Measurements from ENCODE around the gene MICALL1.
"Not testable (repeated sequence)": the region's sequence is repeated elsewhere in the genome, so short reads cannot be mapped to it uniquely, and the experiment has no call there.

Gene MICALL1

DNA sequence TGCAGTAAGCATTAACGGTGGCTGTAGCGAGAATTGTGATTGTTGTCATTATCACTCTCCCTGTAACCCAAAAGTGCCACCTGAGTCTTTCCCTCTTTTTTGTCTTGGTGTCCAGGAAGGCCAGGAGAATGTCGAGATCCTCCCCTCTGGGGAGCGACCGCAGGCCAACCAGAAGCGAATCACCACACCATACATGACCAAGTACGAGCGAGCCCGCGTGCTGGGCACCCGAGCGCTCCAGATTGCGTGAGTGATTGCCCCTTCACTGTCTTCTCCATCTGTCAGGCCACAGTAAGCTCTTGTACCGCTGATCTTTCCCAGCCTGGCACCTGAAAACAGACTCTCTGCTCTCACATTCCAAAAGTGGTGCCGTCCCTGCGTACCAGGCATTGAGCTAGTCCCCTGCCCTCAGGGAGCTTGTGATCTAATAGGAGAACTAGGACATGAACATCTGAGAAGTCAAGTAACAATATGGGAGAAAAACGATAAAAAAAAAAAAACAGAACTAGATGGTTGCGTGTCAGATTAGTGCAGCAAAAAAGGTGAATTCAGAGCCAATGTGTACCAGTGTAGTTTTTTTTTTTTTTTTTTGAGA is 53.2 kb downstream of the MICALL1 start:
- DNase-seq, result no peak

DNA sequence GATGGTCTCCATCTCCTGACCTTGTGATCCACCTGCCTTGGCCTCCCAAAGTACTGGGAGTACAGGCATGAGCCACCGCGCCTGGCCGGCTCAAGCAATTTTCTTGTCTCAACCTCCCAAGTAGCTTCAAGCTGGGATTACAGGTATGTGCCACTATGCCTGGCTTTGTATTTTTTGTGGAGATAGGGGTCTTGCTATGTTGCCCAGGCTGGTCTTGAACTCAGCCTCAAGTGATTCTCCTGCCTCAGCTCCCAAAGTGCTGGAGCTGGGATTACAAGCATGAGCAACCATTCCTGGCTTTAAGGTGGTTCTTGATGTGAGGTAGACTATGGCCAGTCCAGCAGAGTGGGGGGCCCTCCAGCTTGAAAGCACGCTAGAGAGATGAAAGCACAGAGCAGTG is 55.0 kb downstream of the MICALL1 start:
- DNase-seq, result no peak

DNA sequence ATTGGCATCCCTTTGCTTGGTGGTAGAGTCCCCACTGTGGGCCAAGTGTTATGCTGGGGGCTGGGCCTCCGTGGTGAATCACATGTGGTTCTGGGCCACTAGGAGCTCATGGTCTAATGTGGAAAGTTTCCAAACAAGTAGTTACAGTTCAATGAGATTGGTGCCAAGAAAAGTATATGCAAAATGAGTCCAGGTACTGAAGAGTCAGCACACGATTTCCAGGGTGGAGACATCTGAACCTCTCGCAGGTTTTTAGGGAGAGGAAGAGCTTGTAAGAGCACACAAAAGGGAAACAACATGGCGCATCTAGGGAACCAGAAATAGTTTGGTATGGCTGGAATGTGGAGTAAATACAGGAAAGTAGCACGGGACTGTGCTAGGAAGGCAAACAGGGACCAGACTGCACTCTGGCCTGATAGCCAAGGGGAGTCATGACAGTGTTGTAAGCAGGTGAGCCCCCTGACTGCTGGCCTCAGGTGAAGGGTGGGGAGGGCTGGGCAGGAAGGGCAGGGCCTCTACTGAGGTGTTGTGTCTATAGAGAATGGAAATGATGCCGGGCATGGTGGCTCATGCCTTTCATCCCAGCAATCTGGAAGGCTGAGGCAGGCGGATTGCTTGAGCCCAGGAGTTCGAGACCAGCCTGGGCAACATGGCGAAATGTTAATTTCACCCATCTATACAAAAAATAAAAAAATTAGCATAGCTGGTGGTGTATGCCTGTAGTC is 60.0 kb downstream of the MICALL1 start:
- DNase-seq, result no peak

DNA sequence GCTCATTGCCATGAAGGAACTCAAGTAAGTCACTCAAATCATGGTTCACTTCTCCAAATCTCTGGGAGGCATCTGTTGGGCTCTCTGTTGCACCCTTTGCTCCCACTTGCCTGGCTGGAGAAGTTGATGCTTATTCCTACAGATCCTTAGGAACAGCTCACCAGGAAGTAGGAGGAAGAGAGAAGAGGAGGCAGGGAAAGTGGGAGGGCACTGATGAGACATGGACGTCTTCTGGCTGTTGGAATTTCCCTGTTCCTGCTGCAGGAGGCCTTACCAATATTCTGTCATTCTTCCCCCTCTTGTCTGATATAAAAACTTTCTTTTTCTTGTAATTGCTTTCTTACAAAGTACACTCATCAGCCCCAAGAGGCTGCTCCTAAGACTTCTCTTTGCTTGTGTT is 61.0 kb downstream of the MICALL1 start:
- no peak for DNase-seq

DNA sequence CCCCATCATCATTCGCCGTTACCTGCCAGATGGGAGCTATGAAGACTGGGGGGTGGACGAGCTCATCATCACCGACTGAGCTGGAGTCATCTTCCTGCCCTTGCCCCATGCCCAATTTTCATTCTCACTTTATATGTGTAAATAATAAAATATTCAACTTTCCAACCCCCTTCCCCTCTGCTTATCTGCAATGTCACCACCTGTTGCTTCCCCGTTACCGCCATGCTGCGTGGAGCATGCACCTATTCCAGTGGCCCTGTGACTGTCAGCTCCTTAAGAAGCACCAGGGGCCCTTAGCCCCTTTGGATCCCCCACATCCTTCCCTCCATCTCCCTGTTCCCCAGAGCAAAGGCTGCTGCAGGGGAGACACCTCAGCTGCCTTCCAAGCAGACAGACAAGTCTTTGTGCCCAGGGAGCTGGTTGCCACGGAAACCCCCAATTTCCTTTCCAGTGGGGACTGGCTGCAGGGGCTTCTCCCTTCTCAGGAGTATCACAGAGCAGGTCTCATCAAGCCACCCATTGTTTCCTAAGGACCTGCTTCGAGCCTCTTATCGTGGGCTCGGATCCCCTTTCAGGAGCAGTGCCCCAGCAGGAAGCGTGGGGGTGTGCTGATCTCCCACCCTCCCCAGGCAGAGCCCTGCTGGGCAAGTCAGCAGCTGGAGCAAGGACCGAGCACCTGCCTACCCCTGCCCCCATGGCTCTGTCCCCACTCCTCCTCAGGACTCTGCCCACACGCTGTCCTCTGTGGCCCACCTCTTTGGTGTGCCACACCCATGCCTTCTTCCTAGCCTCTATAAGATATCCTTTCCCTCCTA is 61.7 kb downstream of the MICALL1 start:
- DNase-seq, result no peak

DNA sequence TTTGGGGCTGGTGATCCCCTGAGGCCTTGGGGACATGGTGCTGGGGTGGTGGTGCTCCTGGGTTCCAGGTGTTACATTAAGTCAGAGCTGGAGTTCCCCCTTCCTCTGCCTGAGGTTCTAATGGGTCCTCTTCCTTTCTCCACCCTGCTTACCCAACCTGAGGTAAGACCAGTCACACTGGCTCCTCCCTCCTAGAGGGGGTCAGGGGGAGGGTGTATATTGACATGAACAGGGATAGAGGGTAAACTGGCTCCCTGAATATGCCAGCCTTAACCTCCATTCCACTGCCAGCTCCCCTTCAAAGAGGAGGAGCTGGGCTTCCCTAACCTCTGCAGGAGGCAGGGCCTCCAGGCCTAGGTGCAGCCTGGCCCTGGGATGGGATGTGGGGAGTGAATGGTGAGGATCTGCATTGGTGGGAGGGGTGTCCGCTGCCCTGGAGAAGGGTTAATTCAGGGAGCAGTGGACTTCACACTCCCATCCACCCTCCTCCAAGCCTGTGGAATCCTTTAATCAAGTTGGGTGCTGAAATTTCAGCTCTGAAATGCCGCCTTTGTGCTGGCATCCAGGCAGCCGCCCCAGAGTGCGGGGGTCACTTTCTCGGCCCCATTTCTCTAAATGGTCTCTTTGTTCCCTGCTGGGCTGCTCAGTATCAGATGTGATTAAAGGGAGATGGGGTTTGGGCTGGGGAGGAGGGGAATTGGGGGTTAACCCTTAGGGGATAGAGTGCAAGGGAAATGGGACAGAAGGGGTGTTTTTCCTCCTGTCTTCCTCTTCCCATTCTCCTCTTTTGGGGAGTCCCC is 62.6 kb downstream of the MICALL1 start:
- DNase-seq, result no peak

DNA sequence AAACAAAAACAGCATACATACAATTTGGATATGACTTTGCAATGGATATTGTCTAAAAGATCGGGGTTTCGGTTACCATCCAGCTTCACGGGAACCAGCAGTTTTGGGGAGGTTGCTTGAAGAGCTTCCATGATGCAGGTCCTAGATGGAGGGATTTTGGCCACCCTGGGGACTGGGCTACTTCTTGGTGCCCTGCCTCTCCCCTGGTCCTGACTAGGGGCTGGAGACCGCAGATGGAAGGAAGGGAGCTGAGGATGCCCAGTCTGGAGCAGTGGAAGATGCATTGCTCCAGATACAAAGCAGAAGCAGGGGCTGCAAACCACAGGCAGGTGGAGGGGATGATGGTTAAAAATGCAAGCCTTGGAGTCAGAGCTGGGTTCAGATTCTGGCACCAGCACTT is 64.8 kb downstream of the MICALL1 start:
- DNase-seq, result no peak

DNA sequence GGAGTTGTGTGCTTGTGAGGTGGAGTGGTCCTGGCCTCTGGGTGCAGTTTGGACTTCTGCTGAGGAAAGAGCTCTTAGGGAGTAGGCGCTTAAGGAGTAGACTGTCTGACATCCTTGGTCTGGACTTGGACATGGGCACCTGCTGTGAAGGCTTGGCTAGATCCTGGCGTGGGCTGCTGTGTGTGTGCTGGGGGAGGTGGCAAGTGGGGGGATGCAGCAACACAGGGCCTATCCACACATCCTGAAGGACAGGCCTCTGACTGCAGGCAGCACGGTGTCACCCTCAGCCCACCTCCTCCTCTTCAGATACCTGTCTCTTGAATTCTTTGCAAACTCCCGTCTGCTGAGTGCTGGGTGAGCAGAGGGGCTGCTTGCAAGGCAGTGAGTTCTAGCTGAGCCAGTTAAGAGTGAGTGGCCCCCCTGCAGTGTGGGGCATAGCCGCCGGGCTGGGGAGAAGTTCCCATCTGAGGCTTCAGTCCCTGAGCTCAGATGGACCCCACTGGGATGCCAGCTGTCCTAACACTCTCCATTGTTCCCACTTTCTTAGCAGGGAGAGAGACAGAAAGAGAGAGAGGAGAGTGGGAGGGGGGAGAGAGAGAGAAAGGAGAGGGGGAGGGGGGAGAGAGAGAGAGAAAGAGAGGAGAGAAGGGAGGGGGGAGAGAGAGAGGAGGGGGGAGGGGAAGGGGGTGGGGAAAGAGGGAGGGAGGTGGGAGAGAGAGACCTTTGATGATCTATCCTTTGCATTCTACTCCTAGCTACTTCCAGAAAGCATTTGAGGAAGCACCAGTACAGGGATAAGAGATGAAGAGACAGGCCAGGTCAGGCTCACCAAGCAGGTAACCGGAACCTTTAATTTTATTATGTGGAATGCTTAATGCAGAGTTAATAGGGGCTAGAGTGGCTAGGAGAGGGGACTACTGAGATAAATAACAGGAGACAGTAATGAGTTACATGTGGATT is 65.7 kb downstream of the MICALL1 start:
- DNase-seq, result no peak

DNA sequence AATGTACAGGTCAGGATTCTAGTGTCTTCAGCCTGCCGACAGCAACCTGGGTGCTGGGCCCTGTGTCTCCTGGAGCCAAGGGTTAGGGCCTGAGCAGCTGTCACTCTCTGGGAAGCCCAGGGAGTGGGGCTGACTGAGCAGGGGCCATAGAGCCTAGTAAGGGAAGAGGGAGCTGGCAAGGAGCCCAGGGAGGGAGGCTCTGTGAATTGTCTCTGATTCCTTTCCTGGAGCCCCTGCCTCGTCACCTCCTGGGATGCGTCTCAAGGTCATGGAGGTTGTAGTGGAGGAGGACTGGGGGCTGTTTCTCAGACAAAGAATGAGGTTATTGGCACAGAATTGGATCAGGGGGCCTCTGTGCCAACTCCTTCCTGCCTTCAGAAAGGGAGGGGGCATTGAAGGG is 66.4 kb downstream of the MICALL1 start:
- DNase-seq, result no peak

DNA sequence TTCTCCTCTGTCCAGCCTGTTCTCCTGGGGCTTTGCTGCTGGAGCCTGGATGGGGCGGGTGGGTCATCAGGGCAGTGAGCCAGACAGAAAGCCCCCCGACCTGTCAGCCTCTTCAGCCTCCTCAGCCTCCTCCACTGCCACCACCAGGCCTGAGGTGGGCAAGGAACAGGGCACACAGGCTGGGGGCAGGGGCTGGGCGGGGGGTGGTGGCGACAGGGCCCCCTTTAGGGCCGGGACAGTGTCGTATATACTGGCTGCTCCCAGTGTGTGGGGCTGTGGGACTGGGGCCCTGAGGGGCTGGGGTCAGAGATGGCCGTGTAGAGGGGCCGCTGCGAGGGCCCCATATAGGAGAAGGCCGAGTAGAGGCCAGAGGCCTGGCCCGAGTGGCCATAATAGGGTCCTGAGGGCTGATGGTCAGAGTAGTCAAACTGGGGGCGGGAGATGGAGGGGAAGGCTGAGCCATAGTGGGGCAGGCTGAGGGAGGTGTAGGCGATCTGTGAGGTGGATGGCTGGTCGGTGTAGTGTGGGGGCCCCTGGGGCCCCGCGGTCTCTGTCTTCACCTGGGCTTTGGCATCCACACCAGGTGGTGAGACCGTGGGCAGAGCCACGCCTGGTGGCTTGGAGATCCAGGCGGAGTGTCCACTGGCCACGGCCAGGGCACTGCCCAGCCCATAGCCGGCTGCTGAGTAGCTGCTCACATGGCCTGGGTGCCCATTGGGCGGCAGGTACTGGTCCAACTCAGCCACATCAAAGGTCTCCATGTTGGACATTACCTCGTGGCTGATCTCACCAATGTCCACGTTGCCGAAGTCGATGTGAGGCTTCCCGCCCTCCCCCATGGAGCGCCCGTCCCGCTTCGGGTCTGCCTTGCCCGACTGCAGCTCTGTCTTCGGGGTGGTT is 67.4 kb downstream of the MICALL1 start:
- no peak for DNase-seq

DNA sequence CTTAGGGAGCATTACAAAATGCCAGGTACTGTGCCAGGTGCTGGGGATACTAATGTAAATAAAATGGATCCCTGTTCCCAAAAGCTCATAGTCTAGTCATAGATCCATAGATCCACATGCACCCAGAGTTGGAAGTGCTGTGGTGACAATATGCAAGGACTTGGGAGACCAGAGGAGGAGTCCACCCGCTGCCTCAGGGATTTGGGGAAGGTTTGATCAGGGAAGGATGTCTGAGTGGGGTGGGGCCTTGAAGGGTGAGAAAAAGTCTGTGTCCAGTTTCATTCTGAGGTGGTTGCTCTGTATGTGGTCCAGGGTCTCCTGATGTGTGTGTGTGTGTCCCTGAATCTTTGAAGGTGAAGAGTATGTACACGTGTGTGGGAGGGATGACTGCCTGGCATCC is 69.1 kb downstream of the MICALL1 start:
- no peak for DNase-seq

DNA sequence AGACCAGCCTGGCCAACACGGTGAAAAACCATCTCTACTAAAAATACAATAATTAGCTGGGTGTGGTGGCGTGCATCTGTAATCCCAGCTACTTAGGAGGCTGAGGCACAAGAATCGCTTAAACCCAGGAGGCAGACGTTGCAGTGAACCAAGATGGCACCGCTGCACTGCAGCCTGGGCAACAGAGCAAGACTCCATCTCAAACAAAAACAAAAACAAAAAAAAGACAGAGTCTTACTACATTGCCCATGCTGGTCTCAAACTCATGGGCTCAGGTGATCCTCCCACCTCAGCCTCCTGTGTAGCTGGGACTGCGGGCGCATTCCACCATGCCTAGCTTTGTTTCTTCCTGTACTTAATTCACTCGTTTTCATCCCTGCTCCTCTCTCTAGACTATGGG is 69.9 kb downstream of the MICALL1 start:
- DNase-seq, result not testable (repeated sequence)

DNA sequence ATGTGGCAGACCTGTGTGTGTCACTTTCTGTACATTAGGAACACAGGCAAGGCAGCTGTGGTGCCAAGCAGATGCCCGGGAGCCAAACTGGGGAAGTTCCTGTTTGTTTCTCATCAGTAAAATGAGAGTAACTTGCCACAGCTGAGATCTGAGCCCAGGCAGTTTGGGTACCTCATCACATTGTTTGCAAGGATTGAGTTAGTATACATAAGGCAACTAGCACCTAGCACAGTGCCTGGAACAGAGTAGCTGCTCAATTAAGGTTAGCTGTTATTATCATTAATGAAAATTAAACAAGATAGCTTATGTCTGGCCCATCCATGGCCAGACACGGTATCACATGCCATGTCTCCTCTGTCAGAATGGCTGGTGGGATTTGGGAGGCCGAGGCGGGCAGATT is 70.5 kb downstream of the MICALL1 start:
- no peak for DNase-seq

DNA sequence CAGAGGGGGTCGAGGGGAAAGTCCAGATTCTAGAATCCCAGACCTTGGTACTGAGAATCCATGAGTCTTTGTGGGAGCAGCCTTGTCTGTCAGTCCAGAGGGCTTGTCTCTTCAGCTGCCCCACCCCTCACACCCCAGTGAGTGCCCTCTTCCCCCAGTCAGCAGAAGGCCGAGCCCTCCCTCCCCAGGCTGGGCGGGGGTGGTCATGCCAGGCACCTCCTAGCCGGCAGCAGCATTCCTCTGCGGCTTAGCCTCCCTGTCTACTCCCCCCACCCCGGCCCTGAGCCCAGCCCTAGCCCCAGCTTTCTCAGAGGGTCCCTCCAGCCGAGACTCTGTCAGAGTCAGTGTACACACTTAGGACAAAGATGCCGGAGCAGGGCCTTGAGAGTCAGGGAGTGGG is 73.7 kb downstream of the MICALL1 start:
- no peak for DNase-seq

DNA sequence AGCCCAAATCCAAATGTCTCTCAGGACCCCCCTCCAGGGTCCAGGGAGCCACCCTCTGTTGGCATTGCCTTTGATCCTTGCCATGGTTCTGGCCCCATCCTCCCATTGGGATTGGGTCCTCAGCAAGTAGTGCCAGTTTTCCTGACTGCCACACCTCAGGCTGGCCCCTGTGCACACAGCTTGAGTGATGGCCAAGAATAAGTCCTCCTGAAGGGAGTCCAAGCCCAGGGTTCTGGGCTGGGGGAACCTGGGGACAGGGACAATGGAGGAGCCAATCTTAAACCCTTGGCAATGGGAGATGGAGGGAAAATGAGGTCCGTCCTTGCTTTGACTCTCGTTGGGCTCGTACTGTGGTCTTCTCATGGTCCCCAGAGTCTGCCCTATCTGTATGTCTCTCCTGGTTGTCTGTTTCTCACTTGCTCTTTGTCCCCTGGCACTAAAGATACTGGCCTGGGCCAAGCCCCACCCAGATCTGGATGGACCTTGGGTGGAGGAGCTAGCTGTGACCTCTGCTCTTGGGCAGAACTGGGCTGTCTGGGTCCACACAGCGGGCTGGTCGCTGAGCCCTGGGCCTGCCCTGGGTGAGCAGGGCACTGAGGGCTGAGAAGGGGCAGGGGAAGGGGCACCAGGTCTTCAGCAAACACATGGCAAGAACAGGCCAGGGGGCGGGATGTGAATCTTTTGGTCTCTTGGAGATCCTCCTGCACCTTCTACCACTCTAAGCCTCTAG is 75.3 kb downstream of the MICALL1 start:
- DNase-seq, result no peak

DNA sequence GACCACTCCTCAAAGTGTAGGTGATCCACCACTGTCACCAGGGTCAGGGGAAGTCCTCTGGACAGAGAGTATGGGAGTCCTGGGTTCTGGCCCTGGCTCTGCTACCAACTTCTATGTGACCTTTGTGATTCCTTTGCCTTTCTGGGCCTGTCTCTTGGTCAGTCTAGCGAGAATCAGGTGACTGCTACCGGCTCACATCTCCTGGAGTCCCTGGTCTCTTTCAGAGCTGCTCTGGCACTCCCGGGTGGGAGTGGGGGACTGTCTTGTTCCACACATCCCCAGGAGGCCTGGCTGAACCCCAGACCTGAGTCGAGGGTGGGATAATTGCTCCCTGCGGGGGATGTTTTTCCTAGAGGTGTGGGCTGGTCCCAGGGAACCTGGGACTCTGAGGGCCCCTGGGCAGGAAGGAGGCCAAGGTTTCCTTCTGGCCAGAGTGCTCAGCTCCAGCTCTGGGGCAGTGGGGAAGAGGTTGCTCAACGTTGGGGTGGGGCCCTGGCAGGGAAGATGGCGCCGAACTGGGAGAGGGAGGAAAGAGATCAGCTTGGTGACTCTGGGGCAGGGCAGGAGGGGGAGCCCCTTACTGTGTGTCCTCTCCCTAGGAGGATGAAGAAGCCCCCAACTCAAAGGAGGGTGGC is 76.2 kb downstream of the MICALL1 start:
- no peak for DNase-seq

DNA sequence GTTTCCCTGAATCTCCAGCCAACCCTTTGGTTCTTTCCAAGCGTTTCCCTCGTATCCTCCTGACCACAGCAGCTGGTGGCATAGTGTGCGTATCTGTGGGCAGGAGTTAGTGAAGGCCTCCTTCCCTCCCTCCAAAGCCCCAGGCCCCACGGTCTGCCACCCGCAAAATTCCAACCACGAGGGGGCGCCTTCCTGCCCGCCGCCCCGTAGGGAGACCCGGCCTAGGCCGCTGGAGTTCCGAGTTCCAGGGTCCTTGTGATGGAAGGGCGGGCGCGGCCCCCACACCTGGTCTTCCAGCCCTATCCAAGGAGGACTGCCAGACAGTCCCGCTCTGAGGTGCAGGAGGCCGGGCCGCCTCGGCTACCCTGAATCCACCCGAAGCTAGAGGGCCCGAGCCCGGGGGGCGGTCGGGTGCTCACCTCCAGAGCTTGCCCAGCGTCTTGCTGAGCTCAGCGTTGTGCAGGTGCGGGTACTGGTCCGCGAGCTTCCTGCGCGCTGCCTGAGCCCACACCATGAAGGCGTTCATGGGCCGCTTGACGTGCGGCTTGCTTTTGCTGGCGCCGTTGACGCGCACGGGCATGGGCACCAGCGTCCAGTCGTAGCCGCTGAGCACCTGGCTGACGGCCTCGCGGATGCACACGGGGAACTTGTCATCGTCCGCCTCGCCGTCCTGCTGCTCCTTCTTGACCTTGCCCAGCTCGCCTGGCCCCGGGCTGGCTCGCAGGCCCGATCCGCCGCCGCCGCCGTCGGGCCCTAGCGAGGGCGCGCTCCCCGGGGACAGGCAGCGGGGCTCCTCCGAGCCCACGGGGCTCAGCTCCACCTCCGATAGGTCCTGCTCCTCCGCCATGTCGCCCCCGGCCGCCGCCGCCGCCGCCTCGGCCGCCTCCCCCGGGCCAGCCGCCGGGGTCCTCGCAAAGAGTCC is 77.1 kb downstream of the MICALL1 start:
- no peak for DNase-seq
